ENCODE results near the gene STAT3. TPM values are rescaled to one million over a fixed set of nuclear protein-coding genes. Genes with fewer than 3 reads are reported as not detected.
A peak's percentile ranks its signal among the peaks of the same experiment; 100 is the strongest.

The STAT3 gene
- total and polyA plus RNA-seq, 2 of the 13 experiments (the other 11 are each of a cell fraction or from before 2014, with no cell fraction given): 61.8 to 62.4 TPM

DNA sequence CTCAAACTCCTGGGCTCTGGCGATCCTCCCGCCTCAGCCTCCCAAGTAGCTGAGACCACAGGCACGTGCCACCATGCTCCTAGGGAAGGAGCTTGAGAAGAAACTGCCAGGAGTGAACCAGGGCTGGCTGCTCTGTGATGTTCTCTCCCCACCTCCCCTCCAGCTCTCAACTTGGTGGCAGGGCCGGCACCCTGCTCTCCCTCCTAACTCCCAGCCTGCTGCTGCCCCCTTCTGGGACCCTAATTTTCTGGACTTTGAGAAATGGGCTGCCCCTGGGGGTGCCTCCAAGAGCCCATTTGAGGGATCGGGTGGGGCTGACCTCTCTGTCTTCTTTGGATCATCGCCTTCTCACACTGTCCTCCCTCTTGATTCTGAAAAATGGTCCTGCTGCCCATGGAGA lies 14.9 kb upstream of the STAT3 start:
- in situ Hi-C loops (cut with HindIII; ENCODE audit: extremely low pct_ligation_motif_present, low pct_unique_long_range_greater_than_20kb) (loop anchor here (5.0 kb wide), 1 partner anchor 81 kb away; no protein-coding TSS in a partner anchor), intact Hi-C loops (cut with micrococcal nuclease; ENCODE audit: unreplicated experiment) (no loop called here)
- DNase-seq (ENCODE audit: low spot score) (no peak), FAIRE-seq (no peak), ATAC-seq (peak; percentile 14)
- Histone ChIP-seq H3K27ac (ENCODE audit: extremely low read length, insufficient read depth, low read length) (no peak overlapping the region), H3K9me3 (ENCODE audit: low read length) (no peaks in the 10 kb centered on the region), H3K79me2 (ENCODE audit: insufficient read depth, low read length) (no peaks in the 10 kb centered on the region), H3K36me3 (replicated peaks in 1 of 2; ENCODE audit: control insufficient read depth in 1 of 2, insufficient read depth in 2 of 2, low read length in 2 of 2) (peaks cover 4 to 13% of the 10 kb centered on the region in 2 experiments), H2AFZ (ENCODE audit: low read length) (no peak overlapping the region), H4K20me1 (ENCODE audit: insufficient read depth, low read length) (no peaks in the 10 kb centered on the region), H3K9ac (ENCODE audit: insufficient read depth, low read depth, low read length) (no peak overlapping the region), H3K4me1 (ENCODE audit: insufficient read depth, low read length) (peaks cover 32% of the 10 kb centered on the region), H3K27me3 (ENCODE audit: control insufficient read depth in 1 of 2, insufficient read depth in 2 of 2, low read length in 2 of 2) (no peaks in the 10 kb centered on the region), H3K4me3 (replicated peaks in 1 of 3; ENCODE audit: insufficient read depth in 1 of 3, low read depth in 2 of 3, low read length in 3 of 3) (no peak overlapping the region), H3K4me2 (ENCODE audit: low read depth, low read length) (no peak overlapping the region)
- no TSS peak for BruUV-seq (replicated peaks)
- ChIA-PET POLR2A (interaction anchor here (1.3 to 2.2 kb wide), 2 partner anchors 14 to 81 kb away, joined by 3 to 10 read pairs; partner anchors contain the start of gene STAT3), CTCF (ENCODE audit: low intra/inter-chr PET ratio, low total read pairs) (interaction anchor here (6.6 kb wide), 1 partner anchor 80 kb away, joined by 163 read pairs; no protein-coding TSS in a partner anchor)
- WGBS (ENCODE audit: low lambda C conversion rate): 89% methylated on average over 6 of the region's 6 CpGs
- TF ChIP-seq, protein P1, sequence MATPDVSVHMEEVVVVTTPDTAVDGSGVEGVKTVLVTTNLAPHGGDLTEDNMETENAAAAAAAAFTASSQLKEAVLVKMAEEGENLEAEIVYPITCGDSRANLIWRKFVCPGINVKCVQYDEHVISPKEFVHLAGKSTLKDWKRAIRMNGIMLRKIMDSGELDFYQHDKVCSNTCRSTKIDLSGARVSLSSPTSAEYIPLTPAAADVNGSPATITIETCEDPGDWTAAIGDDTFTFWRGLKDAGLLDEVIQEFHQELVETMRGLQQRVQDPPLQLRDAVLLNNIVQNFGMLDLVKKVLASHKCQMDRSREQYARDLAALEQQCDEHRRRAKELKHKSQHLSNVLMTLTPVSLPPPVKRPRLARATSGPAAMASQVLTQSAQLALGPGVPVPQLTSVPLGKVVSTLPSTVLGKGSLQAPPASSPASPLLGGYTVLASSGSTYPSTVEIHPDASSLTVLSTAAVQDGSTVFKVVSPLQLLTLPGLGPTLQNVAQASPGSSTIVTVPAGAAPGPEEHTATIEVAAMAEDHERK (CRISPR knock-in tag; IDR thresholded peaks at IDR 0.05; ENCODE audit: low read depth): no peak
- TF ChIP-seq, protein P2, sequence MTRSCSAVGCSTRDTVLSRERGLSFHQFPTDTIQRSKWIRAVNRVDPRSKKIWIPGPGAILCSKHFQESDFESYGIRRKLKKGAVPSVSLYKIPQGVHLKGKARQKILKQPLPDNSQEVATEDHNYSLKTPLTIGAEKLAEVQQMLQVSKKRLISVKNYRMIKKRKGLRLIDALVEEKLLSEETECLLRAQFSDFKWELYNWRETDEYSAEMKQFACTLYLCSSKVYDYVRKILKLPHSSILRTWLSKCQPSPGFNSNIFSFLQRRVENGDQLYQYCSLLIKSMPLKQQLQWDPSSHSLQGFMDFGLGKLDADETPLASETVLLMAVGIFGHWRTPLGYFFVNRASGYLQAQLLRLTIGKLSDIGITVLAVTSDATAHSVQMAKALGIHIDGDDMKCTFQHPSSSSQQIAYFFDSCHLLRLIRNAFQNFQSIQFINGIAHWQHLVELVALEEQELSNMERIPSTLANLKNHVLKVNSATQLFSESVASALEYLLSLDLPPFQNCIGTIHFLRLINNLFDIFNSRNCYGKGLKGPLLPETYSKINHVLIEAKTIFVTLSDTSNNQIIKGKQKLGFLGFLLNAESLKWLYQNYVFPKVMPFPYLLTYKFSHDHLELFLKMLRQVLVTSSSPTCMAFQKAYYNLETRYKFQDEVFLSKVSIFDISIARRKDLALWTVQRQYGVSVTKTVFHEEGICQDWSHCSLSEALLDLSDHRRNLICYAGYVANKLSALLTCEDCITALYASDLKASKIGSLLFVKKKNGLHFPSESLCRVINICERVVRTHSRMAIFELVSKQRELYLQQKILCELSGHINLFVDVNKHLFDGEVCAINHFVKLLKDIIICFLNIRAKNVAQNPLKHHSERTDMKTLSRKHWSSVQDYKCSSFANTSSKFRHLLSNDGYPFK (CRISPR knock-in tag; IDR thresholded peaks at IDR 0.05; ENCODE audit: borderline replicate concordance): no peak
- TF ChIP-seq THYN1 (CRISPR knock-in tag; IDR thresholded peaks at IDR 0.05; ENCODE audit: borderline replicate concordance, low read depth) (no peak), REL (CRISPR knock-in tag; conservative IDR thresholded peaks at IDR 0.05) (no peak), CHD4 (IDR thresholded peaks at IDR 0.05; ENCODE audit: borderline replicate concordance, low read length) (no peak)
- TF ChIP-seq, protein P3, sequence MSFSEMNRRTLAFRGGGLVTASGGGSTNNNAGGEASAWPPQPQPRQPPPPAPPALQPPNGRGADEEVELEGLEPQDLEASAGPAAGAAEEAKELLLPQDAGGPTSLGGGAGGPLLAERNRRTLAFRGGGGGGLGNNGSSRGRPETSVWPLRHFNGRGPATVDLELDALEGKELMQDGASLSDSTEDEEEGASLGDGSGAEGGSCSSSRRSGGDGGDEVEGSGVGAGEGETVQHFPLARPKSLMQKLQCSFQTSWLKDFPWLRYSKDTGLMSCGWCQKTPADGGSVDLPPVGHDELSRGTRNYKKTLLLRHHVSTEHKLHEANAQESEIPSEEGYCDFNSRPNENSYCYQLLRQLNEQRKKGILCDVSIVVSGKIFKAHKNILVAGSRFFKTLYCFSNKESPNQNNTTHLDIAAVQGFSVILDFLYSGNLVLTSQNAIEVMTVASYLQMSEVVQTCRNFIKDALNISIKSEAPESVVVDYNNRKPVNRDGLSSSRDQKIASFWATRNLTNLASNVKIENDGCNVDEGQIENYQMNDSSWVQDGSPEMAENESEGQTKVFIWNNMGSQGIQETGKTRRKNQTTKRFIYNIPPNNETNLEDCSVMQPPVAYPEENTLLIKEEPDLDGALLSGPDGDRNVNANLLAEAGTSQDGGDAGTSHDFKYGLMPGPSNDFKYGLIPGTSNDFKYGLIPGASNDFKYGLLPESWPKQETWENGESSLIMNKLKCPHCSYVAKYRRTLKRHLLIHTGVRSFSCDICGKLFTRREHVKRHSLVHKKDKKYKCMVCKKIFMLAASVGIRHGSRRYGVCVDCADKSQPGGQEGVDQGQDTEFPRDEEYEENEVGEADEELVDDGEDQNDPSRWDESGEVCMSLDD (CRISPR knock-in tag; IDR thresholded peaks at IDR 0.05; ENCODE audit: borderline replicate concordance): no peak
- TF ChIP-seq, protein P4, sequence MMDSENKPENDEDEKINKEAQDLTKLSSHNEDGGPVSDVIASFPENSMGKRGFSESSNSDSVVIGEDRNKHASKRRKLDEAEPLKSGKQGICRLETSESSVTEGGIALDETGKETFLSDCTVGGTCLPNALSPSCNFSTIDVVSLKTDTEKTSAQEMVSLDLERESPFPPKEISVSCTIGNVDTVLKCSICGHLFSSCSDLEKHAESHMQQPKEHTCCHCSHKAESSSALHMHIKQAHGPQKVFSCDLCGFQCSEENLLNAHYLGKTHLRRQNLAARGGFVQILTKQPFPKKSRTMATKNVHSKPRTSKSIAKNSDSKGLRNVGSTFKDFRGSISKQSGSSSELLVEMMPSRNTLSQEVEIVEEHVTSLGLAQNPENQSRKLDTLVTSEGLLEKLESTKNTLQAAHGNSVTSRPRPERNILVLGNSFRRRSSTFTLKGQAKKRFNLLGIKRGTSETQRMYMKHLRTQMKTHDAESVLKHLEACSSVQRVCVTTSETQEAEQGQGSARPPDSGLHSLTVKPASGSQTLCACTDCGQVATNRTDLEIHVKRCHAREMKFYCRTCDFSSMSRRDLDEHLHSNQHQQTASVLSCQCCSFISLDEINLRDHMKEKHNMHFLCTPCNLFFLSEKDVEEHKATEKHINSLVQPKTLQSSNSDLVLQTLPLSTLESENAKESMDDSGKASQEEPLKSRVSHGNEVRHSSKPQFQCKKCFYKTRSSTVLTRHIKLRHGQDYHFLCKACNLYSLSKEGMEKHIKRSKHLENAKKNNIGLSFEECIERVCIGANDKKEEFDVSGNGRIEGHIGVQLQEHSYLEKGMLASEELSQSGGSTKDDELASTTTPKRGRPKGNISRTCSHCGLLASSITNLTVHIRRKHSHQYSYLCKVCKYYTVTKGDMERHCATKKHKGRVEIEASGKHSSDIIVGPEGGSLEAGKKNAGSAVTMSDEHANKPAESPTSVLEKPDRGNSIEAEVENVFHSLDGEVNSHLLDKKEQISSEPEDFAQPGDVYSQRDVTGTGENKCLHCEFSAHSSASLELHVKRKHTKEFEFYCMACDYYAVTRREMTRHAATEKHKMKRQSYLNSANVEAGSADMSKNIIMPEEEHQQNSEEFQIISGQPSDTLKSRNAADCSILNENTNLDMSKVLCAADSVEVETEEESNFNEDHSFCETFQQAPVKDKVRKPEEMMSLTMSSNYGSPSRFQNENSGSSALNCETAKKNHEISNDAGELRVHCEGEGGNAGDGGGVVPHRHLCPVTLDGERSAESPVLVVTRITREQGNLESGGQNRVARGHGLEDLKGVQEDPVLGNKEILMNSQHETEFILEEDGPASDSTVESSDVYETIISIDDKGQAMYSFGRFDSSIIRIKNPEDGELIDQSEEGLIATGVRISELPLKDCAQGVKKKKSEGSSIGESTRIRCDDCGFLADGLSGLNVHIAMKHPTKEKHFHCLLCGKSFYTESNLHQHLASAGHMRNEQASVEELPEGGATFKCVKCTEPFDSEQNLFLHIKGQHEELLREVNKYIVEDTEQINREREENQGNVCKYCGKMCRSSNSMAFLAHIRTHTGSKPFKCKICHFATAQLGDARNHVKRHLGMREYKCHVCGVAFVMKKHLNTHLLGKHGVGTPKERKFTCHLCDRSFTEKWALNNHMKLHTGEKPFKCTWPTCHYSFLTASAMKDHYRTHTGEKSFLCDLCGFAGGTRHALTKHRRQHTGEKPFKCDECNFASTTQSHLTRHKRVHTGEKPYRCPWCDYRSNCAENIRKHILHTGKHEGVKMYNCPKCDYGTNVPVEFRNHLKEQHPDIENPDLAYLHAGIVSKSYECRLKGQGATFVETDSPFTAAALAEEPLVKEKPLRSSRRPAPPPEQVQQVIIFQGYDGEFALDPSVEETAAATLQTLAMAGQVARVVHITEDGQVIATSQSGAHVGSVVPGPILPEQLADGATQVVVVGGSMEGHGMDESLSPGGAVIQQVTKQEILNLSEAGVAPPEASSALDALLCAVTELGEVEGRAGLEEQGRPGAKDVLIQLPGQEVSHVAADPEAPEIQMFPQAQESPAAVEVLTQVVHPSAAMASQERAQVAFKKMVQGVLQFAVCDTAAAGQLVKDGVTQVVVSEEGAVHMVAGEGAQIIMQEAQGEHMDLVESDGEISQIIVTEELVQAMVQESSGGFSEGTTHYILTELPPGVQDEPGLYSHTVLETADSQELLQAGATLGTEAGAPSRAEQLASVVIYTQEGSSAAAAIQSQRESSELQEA (CRISPR knock-in tag; IDR thresholded peaks at IDR 0.05; ENCODE audit: not compliant biosample characterization): no peak
